CD4-positive, CD25-positive, alpha-beta regulatory T cell (primary cell): ENCODE measurements around the gene TNFAIP3. TPM values are rescaled to one million over a fixed set of nuclear protein-coding genes. Genes with fewer than 3 reads are reported as not detected.

Experiments used
- ATAC-seq, 2 donors: fragments of 150-1000 bp; cut with Tn5 transposase; one replicate each; pipeline ENCODE4 v1.10.0; 2021; ENCODE audit warnings: low read depth in 2 of 2, moderate number of reproducible peaks in 2 of 2, moderate library complexity in 1 of 2
- DNase-seq, 3 donors: peaks; one replicate each; pipeline versions ENCODE4 v3.0.0 to v3.0.0-alpha.2; 2012 to 2022; ENCODE audit warnings: mixed read lengths in 1 of 3
- H3K27ac ChIP-seq: one replicate; pipeline ENCODE4 v1.7.0; 2013; ENCODE audit warnings: mild to moderate bottlenecking, low read length; ENCODE audit not compliant: insufficient read depth, poor library complexity, severe bottlenecking
- H3K27me3 ChIP-seq: one replicate; pipeline ENCODE4 v1.7.0; 2013; ENCODE audit warnings: low read length; ENCODE audit not compliant: control insufficient read depth, insufficient read depth
- H3K36me3 ChIP-seq: one replicate; pipeline ENCODE4 v1.7.0; 2013; ENCODE audit warnings: mild to moderate bottlenecking, low read length, moderate library complexity; ENCODE audit not compliant: control insufficient read depth, insufficient read depth
- H3K4me1 ChIP-seq: 2 replicates; pipeline ENCODE4 v1.7.0; 2013; ENCODE audit warnings: mild to moderate bottlenecking, low read length; ENCODE audit not compliant: insufficient read depth, control insufficient read depth, poor library complexity, severe bottlenecking
- H3K4me3 ChIP-seq: one replicate; pipeline ENCODE4 v1.7.0; 2013; ENCODE audit warnings: low read depth, mild to moderate bottlenecking, low read length, moderate library complexity
- H3K9me3 ChIP-seq, 2 experiments: 1 replicate in 1 of 2; 2 replicates in 1 of 2; pipeline ENCODE4 v1.7.0; 2013; ENCODE audit warnings: low read length in 2 of 2, mild to moderate bottlenecking in 1 of 2, moderate library complexity in 1 of 2; ENCODE audit not compliant: control insufficient read depth in 2 of 2
- H3K27ac Mint-ChIP-seq, 3 donors: one replicate each; pipeline ENCODE4 v1.8.0; 2020 to 2022; ENCODE audit warnings: mild to moderate bottlenecking in 3 of 3, mixed read lengths in 3 of 3, moderate library complexity in 2 of 3
- H3K27me3 Mint-ChIP-seq: one replicate; pipeline ENCODE4 v1.8.0; 2022; ENCODE audit warnings: mild to moderate bottlenecking, mixed read lengths
- H3K36me3 Mint-ChIP-seq: one replicate; pipeline ENCODE4 v1.8.0; 2020; ENCODE audit warnings: mixed read lengths
- H3K4me1 Mint-ChIP-seq, 4 donors: one replicate each; pipeline ENCODE4 v1.8.0; 2020 to 2022; ENCODE audit warnings: mixed read lengths in 4 of 4, mild to moderate bottlenecking in 1 of 4
- H3K4me3 Mint-ChIP-seq, 4 donors: one replicate each; pipeline ENCODE4 v1.8.0; 2020 to 2022; ENCODE audit warnings: mild to moderate bottlenecking in 4 of 4, mixed read lengths in 4 of 4, moderate library complexity in 3 of 4
- H3K9me3 Mint-ChIP-seq, 7 donors: one replicate each; pipeline ENCODE4 v1.8.0; 2020 to 2022; ENCODE audit warnings: mixed read lengths in 7 of 7, mild to moderate bottlenecking in 3 of 7, moderate library complexity in 2 of 7
- polyA plus RNA-seq, 4 donors: library from polyadenylated mRNA; unstranded; fragments of 300-500 nt; fragmentation: Illumina TruSeq; gene quantifications; one replicate each; pipeline ENCODE4 v1.2.3, GENCODE V29; 2021
- total RNA-seq: library from RNA; stranded (reverse); gene quantifications from one replicate; pipeline ENCODE4 v1.2.3, GENCODE V29; 2022

Gene TNFAIP3
- total and polyA plus RNA-seq, 5 donors from 2014 or later = 70.5 to 3,783 (median 100) TPM

- Histone ChIP-seq H3K9me3 (no peaks in the 10 kb centered on the region), H3K27ac (no peak overlapping the region), H3K36me3 (no peaks in the 10 kb centered on the region), H3K4me3 (no peak overlapping the region), H3K27me3 (no peaks in the 10 kb centered on the region), H3K4me1 (no peaks in the 10 kb centered on the region)
- no peaks in the 10 kb centered on the region for H3K36me3 Mint-ChIP-seq
- no peak overlapping the region for H3K4me3 Mint-ChIP-seq
- no peak for DNase-seq
- H3K4me1 Mint-ChIP-seq = peaks cover 0 to 4% (median 4%) of the 10 kb centered on the region in 4 donors
- H3K27me3 Mint-ChIP-seq = no peaks in the 10 kb centered on the region
- ATAC-seq = no peak
- peak overlapping the region in 2 of 3 donors; percentile 42 for H3K27ac Mint-ChIP-seq
- no peaks in the 10 kb centered on the region for H3K9me3 Mint-ChIP-seq
These were observed 16.9 kb upstream of the TNFAIP3 start for GRCh38 chr6:137849981-137850714.

GRCh38 chr6:137850816-137851602 lies 16.1 kb upstream of the TNFAIP3 start:
- no peaks in the 10 kb centered on the region for H3K9me3 Mint-ChIP-seq
- H3K4me1 Mint-ChIP-seq = peaks cover 0 to 4% (median 4%) of the 10 kb centered on the region in 4 donors
- H3K4me1 ChIP-seq = no peaks in the 10 kb centered on the region
- DNase-seq (no peak), ATAC-seq (no peak)
- H3K9me3 ChIP-seq = no peaks in the 10 kb centered on the region
- H3K36me3 Mint-ChIP-seq = peaks cover 5% of the 10 kb centered on the region
- peak overlapping the region in 2 of 3 donors; percentile 42 to 65 for H3K27ac Mint-ChIP-seq
- no peaks in the 10 kb centered on the region for H3K27me3 ChIP-seq
- H3K4me3 Mint-ChIP-seq = no peak overlapping the region
- H3K27ac ChIP-seq = no peak overlapping the region
- no peak overlapping the region for H3K4me3 ChIP-seq
- H3K27me3 Mint-ChIP-seq = no peaks in the 10 kb centered on the region
- H3K36me3 ChIP-seq = no peaks in the 10 kb centered on the region

- peaks cover 0 to 4% (median 4%) of the 10 kb centered on the region in 4 donors for H3K4me1 Mint-ChIP-seq
- no peaks in the 10 kb centered on the region for H3K9me3 Mint-ChIP-seq
- no peak for ATAC-seq
- peaks cover 12% of the 10 kb centered on the region for H3K36me3 Mint-ChIP-seq
- Histone ChIP-seq H3K27me3 (no peaks in the 10 kb centered on the region), H3K4me3 (no peak overlapping the region), H3K4me1 (no peaks in the 10 kb centered on the region), H3K27ac (no peak overlapping the region), H3K9me3 (no peaks in the 10 kb centered on the region), H3K36me3 (peaks cover 5% of the 10 kb centered on the region)
- peak overlapping the region in 1 of 3 donors; percentile 34 for H3K27ac Mint-ChIP-seq
- H3K27me3 Mint-ChIP-seq = no peaks in the 10 kb centered on the region
- no peak for DNase-seq
- no peak overlapping the region for H3K4me3 Mint-ChIP-seq
These were observed 15.4 kb upstream of the TNFAIP3 start for GRCh38 chr6:137851669-137852068.

- ATAC-seq (no peak), DNase-seq (no peak)
- H3K4me3 ChIP-seq = no peak overlapping the region
- Mint-ChIP-seq H3K27me3 (no peaks in the 10 kb centered on the region), H3K36me3 (peaks cover 13% of the 10 kb centered on the region), H3K4me1 (peaks cover 0 to 4% (median 4%) of the 10 kb centered on the region in 4 donors), H3K27ac (peak overlapping the region in 1 of 3 donors; percentile 34), H3K9me3 (no peaks in the 10 kb centered on the region), H3K4me3 (no peak overlapping the region)
- no peaks in the 10 kb centered on the region for H3K4me1 ChIP-seq
- no peaks in the 10 kb centered on the region for H3K9me3 ChIP-seq
- H3K27me3 ChIP-seq = no peaks in the 10 kb centered on the region
- H3K36me3 ChIP-seq = peaks cover 6% of the 10 kb centered on the region
- H3K27ac ChIP-seq = no peak overlapping the region
These were observed 14.7 kb upstream of the TNFAIP3 start for GRCh38 chr6:137852346-137852745.

GRCh38 chr6:137852811-137853210 lies 14.2 kb upstream of the TNFAIP3 start:
- Histone ChIP-seq H3K36me3 (peaks cover 10% of the 10 kb centered on the region), H3K27me3 (no peaks in the 10 kb centered on the region), H3K4me1 (no peaks in the 10 kb centered on the region), H3K9me3 (no peaks in the 10 kb centered on the region), H3K27ac (no peak overlapping the region), H3K4me3 (no peak overlapping the region)
- Mint-ChIP-seq H3K27me3 (no peaks in the 10 kb centered on the region), H3K9me3 (no peaks in the 10 kb centered on the region), H3K4me3 (no peak overlapping the region), H3K36me3 (peaks cover 18% of the 10 kb centered on the region), H3K4me1 (peaks cover 0 to 4% (median 4%) of the 10 kb centered on the region in 4 donors), H3K27ac (peak overlapping the region in 1 of 3 donors; percentile 34)
- no peak for DNase-seq
- no peak for ATAC-seq

GRCh38 chr6:137853569-137854213 lies 13.4 kb upstream of the TNFAIP3 start:
- H3K27ac ChIP-seq = no peak overlapping the region
- no peak for DNase-seq
- no peaks in the 10 kb centered on the region for H3K27me3 ChIP-seq
- no peaks in the 10 kb centered on the region for H3K9me3 Mint-ChIP-seq
- H3K4me1 ChIP-seq = no peaks in the 10 kb centered on the region
- ATAC-seq = no peak
- no peak overlapping the region for H3K4me3 Mint-ChIP-seq
- H3K27me3 Mint-ChIP-seq = no peaks in the 10 kb centered on the region
- H3K4me1 Mint-ChIP-seq = peaks cover 0 to 4% (median 3%) of the 10 kb centered on the region in 4 donors
- no peaks in the 10 kb centered on the region for H3K9me3 ChIP-seq
- no peak overlapping the region for H3K4me3 ChIP-seq
- H3K27ac Mint-ChIP-seq = no peak overlapping the region
- H3K36me3 Mint-ChIP-seq = peaks cover 22% of the 10 kb centered on the region
- peaks cover 10% of the 10 kb centered on the region for H3K36me3 ChIP-seq

GRCh38 chr6:137856138-137856898 lies 10.7 kb upstream of the TNFAIP3 start:
- no peaks in the 10 kb centered on the region for H3K9me3 ChIP-seq
- Mint-ChIP-seq H3K27ac (no peak overlapping the region), H3K27me3 (no peaks in the 10 kb centered on the region), H3K4me3 (no peak overlapping the region), H3K4me1 (peaks cover under 1 to 11% (median 7%) of the 10 kb centered on the region in 4 donors), H3K9me3 (no peaks in the 10 kb centered on the region), H3K36me3 (peaks cover 28% of the 10 kb centered on the region)
- no peak for ATAC-seq
- H3K4me3 ChIP-seq = no peak overlapping the region
- DNase-seq = no peak
- peaks cover 10% of the 10 kb centered on the region for H3K36me3 ChIP-seq
- no peaks in the 10 kb centered on the region for H3K4me1 ChIP-seq
- no peak overlapping the region for H3K27ac ChIP-seq
- H3K27me3 ChIP-seq = no peaks in the 10 kb centered on the region
